Panc1 (cell line): ENCODE results near the gene RNF113B. TPM values are rescaled to one million over a fixed set of nuclear protein-coding genes. Genes with fewer than 3 reads are reported as not detected.

Experiments
- ATAC-seq: fragments of 200-7000 bp; cut with Tn5 transposase; 2 replicates; pipeline ENCODE4 v1.9.1; 2020; ENCODE audit warnings: mild to moderate bottlenecking, moderate library complexity
- BruUV-seq: library from RNA; stranded (reverse); fragments of 400-500 nt; replicated peaks from 2 replicates; lab custom pipeline; 2021; lab: Mats Ljungman, UMichigan
- CTCF ChIA-PET: fragments of 300-600 bp; sonication (Branson Sonifier 250); formaldehyde crosslinking; loops from one replicate; lab custom pipeline; 2022; ENCODE audit warnings: antibody characterized with exemption; lab: Charles Lee
- POLR2A ChIA-PET: fragments of 300-600 bp; sonication (Branson Sonifier 250); formaldehyde crosslinking; loops from one replicate; lab custom pipeline; 2022; ENCODE audit warnings: antibody characterized with exemption; lab: Charles Lee
- DNase-seq: peaks from one replicate; pipeline ENCODE4 v3.0.0-alpha.2; 2010; ENCODE audit warnings: low read depth, low spot score
- H3K27ac ChIP-seq: 2 replicates; pipeline ENCODE4 v1.5.1; 2011; ENCODE audit warnings: mild to moderate bottlenecking, low read length, inconsistent platforms
- H3K27me3 ChIP-seq: fragments of 200-500 bp; sonication (Bioruptor generic); 2 replicates; pipeline ENCODE4 v1.6.0; 2014; ENCODE audit warnings: low read length, inconsistent platforms; ENCODE audit not compliant: control insufficient read depth, insufficient read depth
- H3K36me3 ChIP-seq: fragments of 200-500 bp; sonication (Bioruptor generic); 2 replicates; pipeline ENCODE4 v1.5.1; 2014; ENCODE audit warnings: inconsistent platforms, mild to moderate bottlenecking, low read length, moderate library complexity; ENCODE audit not compliant: control insufficient read depth, insufficient read depth
- H3K4me1 ChIP-seq: 2 replicates; pipeline ENCODE4 v1.5.1; 2011; ENCODE audit warnings: inconsistent platforms, mild to moderate bottlenecking, low read length, moderate library complexity; ENCODE audit not compliant: control insufficient read depth, insufficient read depth
- H3K4me3 ChIP-seq, 2 experiments: 2 replicates each; pipeline ENCODE4 v1.5.1; 2011 to 2012; ENCODE audit warnings: low read depth in 2 of 2, low read length in 2 of 2, mild to moderate bottlenecking in 2 of 2, inconsistent platforms in 1 of 2, moderate library complexity in 1 of 2
- H3K9me3 ChIP-seq: fragments of 200-500 bp; sonication (Bioruptor generic); 2 replicates; pipeline ENCODE4 v1.5.1; 2014; ENCODE audit warnings: low read depth, mild to moderate bottlenecking, inconsistent platforms, low read length, moderate library complexity; ENCODE audit not compliant: control insufficient read depth, insufficient read depth
- POLR2AphosphoS5 ChIP-seq: IDR thresholded peaks from 2 replicates; pipeline ENCODE4 v1.6.1; 2012; ENCODE audit warnings: mild to moderate bottlenecking, low read depth, low read length, moderate library complexity
- SIN3A ChIP-seq: IDR thresholded peaks from 2 replicates; pipeline ENCODE4 v1.6.1; 2012; ENCODE audit warnings: low read depth, mild to moderate bottlenecking, low read length, moderate library complexity, borderline replicate concordance; ENCODE audit not compliant: insufficient read depth
- in situ Hi-C: cut with HindIII; loops from 2 replicates; pipeline ENCODE4 v1.10.0; 2016; ENCODE audit warnings: low sequenced_read_pairs, low pct_unique_long_range_greater_than_20kb
- intact Hi-C: fragments of 100-400 bp; cut with micrococcal nuclease; formaldehyde crosslinking; loops from one replicate; pipeline ENCODE4 v1.10.0; 2022; ENCODE audit not compliant: unreplicated experiment
- total RNA-seq: library from RNA; stranded (reverse); gene quantifications from one replicate; pipeline ENCODE4 v1.2.1, GENCODE V29; 2021; ENCODE audit not compliant: unreplicated experiment
- TF ChIP-seq, protein P1 (sequence below): fragments of 450-650 bp; IDR thresholded peaks from 2 replicates; pipeline ENCODE4 v1.5.1; 2017; ENCODE audit warnings: mild to moderate bottlenecking
- TF ChIP-seq, protein P2 (sequence below), 2 experiments: IDR thresholded peaks; 2 replicates each; pipeline ENCODE4 v1.6.1; 2011 to 2012; ENCODE audit warnings: low read depth in 2 of 2, control low read depth in 1 of 2, low read length in 1 of 2, mild to moderate bottlenecking in 1 of 2, moderate library complexity in 1 of 2; ENCODE audit not compliant: insufficient read depth in 1 of 2

RNF113B gene
- total RNA-seq, 1 experiment from 2014 or later = not detected

DNA sequence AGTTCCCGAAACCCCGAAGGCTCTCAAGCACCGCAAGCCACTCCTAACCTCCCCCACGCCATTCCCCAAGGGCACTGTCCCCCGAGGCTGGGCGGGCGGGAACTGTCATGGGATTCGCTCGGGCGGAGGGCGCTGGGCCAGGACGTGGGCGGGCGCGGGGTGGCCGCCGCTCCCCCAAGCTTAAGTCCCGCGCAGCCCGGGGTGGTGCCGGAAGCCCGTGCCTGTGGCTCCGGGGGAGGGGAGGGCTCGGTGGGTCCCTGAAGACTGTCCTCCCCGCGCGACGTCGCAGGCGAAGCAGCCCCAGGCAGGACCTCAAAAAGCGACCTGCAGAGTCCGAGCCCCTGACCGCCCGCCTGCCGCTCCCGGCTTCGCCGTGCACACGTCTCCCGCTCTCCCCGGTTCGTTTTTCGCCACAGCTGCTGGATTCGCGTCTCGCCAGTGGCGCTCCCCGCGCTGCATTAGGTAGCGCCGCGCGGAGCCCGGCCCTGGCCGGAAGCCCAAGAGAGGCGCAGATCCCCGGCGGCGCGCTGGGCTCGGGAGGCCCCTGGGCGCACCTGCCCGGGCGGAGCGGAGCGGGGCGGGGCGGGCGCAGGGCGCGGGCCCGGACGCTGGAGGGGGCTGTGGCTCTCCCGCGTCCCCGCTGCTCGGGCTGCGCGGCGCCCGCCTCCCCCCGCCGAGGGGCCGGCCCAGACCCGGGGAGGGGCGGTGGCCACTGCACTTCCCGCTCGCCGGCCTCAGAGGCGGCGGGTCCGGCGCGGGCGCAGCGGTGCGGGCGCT lies 34.5 kb downstream of the RNF113B start, which contains the start of gene FARP1:
TSS of gene FARP1 (plus strand) at position 715 of the 777 bp plus-strand sequence. CDS start 70,149 bp downstream, outside the sequence.
- DNase-seq (no peak), ATAC-seq (peak; percentile 93)
- H3K9me3 ChIP-seq = no peaks in the 10 kb centered on the region
- H3K4me1 ChIP-seq = peaks cover 23% of the 10 kb centered on the region
- peak within 1 kb of the TSS; percentile 69 to 70 for H3K4me3 ChIP-seq
- peak within 1 kb of the TSS; percentile 84 for H3K27ac ChIP-seq
- CTCF ChIA-PET = no interaction called here
- no peaks in the 10 kb centered on the region for H3K36me3 ChIP-seq
- TF ChIP-seq, protein P1, sequence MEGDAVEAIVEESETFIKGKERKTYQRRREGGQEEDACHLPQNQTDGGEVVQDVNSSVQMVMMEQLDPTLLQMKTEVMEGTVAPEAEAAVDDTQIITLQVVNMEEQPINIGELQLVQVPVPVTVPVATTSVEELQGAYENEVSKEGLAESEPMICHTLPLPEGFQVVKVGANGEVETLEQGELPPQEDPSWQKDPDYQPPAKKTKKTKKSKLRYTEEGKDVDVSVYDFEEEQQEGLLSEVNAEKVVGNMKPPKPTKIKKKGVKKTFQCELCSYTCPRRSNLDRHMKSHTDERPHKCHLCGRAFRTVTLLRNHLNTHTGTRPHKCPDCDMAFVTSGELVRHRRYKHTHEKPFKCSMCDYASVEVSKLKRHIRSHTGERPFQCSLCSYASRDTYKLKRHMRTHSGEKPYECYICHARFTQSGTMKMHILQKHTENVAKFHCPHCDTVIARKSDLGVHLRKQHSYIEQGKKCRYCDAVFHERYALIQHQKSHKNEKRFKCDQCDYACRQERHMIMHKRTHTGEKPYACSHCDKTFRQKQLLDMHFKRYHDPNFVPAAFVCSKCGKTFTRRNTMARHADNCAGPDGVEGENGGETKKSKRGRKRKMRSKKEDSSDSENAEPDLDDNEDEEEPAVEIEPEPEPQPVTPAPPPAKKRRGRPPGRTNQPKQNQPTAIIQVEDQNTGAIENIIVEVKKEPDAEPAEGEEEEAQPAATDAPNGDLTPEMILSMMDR = peak; percentile 71
- no peak for TF ChIP-seq POLR2AphosphoS5
- no TSS peak for BruUV-seq
- intact Hi-C loops (loop anchor here (10.0 kb wide), 1 partner anchor 522 kb away; no protein-coding TSS in a partner anchor), in situ Hi-C loops (loop anchor here (25.0 kb wide), 1 partner anchor 270 kb away; no protein-coding TSS in a partner anchor)
- POLR2A ChIA-PET = no interaction called here
- H3K27me3 ChIP-seq = no peaks in the 10 kb centered on the region

DNA sequence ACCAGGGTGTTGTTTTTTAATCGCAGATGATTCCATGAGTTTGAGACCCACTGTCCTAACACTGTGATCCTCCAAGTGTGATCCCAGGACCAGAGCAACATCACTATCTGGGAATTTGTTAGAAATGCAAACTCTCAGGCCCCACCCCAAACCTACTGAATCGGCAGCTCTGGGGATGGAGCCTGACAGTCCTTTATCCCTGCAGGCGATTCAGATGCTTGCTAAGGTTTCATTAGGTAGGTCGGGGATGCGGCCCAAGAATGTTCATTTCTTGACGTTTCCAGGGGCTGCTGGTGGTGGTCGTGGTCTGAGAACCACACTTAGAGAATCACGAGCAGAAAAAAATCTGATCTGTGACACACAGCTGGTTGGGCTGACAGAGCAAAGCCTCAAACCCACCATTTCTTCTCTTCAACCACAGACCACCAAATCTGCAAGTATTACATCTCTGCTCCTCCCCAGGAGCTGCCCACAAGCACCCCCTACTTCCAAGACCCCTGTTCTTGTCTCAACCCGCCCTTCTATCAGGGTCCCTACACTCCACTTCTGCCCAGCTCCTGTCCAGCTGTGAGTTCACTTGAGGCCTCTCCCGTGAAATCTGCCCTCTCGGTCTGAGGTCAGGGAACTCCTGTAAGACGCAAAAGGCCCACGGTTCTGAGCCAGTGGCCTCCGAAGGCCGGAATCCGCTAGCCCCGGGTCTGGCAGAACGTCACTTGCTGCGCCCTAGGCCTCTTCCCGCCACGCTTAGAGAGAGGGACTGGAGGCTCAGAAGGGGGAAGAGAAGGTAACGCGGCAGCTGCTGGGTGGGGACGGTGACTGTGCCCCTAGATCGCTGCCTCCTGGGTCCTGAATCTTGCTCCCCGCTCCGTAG lies 35.3 kb downstream of the RNF113B start:
- peak overlapping the region; percentile 44; the same call in 1 of the 2 replicates for H3K27ac ChIP-seq
- intact Hi-C loops (loop anchor here (10.0 kb wide), 1 partner anchor 523 kb away; no protein-coding TSS in a partner anchor), in situ Hi-C loops (loop anchor here (25.0 kb wide), 1 partner anchor 271 kb away; no protein-coding TSS in a partner anchor)
- peak overlapping the region; percentile 62 to 69 for H3K4me3 ChIP-seq
- no peak for DNase-seq
- BruUV-seq = no TSS peak
- H3K4me1 ChIP-seq = peaks cover 15% of the 10 kb centered on the region; the same call in 1 of the 2 replicates
- H3K9me3 ChIP-seq = no peaks in the 10 kb centered on the region
- ChIA-PET POLR2A (no interaction called here), CTCF (no interaction called here)
- TF ChIP-seq SIN3A = no peak
- TF ChIP-seq, protein P1 = no peak
- TF ChIP-seq, protein P2, sequence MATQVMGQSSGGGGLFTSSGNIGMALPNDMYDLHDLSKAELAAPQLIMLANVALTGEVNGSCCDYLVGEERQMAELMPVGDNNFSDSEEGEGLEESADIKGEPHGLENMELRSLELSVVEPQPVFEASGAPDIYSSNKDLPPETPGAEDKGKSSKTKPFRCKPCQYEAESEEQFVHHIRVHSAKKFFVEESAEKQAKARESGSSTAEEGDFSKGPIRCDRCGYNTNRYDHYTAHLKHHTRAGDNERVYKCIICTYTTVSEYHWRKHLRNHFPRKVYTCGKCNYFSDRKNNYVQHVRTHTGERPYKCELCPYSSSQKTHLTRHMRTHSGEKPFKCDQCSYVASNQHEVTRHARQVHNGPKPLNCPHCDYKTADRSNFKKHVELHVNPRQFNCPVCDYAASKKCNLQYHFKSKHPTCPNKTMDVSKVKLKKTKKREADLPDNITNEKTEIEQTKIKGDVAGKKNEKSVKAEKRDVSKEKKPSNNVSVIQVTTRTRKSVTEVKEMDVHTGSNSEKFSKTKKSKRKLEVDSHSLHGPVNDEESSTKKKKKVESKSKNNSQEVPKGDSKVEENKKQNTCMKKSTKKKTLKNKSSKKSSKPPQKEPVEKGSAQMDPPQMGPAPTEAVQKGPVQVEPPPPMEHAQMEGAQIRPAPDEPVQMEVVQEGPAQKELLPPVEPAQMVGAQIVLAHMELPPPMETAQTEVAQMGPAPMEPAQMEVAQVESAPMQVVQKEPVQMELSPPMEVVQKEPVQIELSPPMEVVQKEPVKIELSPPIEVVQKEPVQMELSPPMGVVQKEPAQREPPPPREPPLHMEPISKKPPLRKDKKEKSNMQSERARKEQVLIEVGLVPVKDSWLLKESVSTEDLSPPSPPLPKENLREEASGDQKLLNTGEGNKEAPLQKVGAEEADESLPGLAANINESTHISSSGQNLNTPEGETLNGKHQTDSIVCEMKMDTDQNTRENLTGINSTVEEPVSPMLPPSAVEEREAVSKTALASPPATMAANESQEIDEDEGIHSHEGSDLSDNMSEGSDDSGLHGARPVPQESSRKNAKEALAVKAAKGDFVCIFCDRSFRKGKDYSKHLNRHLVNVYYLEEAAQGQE (IDR thresholded peaks at IDR 0.05; ENCODE audit: insufficient read depth in 1 of 2, low read depth in 2 of 2, low read length in 1 of 2) = no peak
- no peaks in the 10 kb centered on the region for H3K36me3 ChIP-seq
- ATAC-seq = no peak
- no peaks in the 10 kb centered on the region for H3K27me3 ChIP-seq
